ENCODE measurements around the gene TTLL4.

DNA sequence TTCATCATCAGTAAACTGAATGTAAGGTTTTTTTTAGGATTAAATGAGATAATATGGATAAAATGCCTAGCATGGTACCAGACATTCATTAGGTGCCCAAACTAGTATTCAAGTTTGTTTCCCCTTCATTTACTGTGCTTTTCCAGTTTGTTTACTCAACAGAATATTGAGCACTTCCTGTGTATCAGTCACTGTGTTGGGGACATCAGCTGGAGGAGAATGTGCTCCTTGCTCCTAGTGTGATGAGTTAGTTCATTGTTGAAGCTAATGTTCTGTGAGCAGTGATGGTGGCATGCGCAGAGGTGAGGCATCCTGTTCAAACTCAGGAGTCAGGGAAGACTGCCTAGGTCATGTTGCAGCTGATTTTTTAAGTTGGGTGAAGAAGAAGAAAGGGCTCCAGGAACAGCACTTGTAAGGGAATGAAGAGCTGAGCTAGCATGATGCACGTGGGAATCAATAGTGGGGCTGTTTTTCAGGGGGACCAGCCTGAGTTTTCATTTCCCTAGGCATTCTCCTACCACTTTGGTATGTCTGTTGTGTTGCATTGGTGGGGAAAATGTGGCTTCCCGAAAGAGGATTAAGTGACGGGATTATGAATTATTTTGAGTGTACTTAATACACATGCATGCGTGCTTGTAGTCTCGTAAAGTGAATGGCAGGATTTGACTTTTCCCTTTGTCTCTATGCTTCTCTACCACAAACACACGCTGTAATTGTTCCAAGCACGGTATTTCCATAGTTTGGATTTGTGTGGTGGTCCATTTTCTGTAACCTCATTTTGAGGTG lies 23.7 kb downstream of the TTLL4 start:
- no peak for TF ChIP-seq POLR2A (IDR thresholded peaks at IDR 0.05)
- TF ChIP-seq, protein P1, sequence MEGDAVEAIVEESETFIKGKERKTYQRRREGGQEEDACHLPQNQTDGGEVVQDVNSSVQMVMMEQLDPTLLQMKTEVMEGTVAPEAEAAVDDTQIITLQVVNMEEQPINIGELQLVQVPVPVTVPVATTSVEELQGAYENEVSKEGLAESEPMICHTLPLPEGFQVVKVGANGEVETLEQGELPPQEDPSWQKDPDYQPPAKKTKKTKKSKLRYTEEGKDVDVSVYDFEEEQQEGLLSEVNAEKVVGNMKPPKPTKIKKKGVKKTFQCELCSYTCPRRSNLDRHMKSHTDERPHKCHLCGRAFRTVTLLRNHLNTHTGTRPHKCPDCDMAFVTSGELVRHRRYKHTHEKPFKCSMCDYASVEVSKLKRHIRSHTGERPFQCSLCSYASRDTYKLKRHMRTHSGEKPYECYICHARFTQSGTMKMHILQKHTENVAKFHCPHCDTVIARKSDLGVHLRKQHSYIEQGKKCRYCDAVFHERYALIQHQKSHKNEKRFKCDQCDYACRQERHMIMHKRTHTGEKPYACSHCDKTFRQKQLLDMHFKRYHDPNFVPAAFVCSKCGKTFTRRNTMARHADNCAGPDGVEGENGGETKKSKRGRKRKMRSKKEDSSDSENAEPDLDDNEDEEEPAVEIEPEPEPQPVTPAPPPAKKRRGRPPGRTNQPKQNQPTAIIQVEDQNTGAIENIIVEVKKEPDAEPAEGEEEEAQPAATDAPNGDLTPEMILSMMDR (IDR thresholded peaks at IDR 0.05), result no peak
